ENCODE results near the gene CDCP1.

CDCP1 gene

DNA sequence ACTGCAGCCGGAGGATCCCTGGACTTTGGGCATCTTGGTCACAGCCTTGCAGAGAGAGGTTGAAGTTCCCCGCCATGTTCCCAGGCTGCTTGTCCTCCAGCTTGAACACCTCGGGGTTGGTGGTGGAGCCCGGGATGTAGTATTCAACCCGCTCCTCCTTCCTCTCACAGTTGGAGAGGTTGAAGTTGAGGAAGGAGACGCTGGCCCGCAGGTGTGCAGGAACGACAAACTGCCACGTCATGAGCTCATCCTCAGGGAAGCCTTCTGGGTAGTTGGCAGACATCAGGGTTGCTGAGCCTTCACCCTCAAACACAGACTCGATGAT is 35.7 kb downstream of the CDCP1 start:
- no peak for DNase-seq

DNA sequence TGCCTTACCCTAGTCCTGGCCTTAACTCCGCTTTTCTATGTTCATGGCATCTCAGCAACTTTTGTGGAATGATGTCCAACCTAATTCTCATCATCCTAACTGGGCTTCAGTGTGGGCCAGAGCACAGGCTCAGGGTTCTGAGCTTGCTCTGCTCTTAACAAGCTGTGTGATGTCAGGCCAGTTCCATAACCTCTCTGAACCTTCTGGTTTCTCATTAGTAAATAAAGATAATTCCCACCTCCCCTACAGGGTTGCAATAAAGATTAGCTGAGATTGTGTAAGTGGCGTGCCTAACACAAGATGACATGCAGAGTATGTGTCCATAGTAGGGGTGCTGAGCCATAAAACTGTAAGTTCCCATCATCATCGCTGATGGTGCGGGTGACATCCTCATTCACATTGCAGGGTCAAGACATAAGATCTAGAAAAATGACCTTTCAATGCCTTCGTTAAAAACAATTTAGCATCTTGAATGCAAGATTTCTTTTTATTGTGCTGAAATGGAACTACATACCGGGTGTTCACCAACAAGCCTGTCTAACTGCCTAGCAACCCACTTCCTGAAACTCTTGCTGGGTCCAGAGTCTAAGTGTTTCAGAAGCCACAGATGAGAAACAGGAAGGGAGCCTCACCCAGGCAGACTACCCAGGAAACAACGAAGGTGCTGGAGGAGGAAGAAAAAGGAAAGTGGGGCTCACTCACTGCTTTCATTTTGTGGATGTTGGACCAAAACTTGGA is 36.2 kb downstream of the CDCP1 start:
- no peak for DNase-seq

DNA sequence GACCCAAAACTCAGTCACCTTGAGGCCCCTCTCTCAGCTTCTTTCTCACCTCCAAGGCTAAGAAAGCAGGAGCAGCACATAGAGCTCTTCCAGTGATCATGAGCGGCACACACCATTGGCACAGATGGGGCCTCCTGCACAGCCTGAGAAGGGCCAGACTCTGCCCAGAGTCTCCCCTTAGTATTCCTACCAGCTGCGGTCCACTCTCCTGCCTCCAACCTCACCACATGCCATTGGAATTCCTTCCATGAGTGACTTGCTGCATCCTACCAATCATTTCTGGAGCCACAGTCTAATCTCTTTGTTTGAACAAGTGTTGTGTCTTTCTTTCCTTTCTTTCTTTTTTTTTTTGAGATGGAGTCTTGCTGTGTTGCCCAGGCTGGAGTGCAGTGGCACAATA is 39.3 kb downstream of the CDCP1 start:
- no peak for DNase-seq

DNA sequence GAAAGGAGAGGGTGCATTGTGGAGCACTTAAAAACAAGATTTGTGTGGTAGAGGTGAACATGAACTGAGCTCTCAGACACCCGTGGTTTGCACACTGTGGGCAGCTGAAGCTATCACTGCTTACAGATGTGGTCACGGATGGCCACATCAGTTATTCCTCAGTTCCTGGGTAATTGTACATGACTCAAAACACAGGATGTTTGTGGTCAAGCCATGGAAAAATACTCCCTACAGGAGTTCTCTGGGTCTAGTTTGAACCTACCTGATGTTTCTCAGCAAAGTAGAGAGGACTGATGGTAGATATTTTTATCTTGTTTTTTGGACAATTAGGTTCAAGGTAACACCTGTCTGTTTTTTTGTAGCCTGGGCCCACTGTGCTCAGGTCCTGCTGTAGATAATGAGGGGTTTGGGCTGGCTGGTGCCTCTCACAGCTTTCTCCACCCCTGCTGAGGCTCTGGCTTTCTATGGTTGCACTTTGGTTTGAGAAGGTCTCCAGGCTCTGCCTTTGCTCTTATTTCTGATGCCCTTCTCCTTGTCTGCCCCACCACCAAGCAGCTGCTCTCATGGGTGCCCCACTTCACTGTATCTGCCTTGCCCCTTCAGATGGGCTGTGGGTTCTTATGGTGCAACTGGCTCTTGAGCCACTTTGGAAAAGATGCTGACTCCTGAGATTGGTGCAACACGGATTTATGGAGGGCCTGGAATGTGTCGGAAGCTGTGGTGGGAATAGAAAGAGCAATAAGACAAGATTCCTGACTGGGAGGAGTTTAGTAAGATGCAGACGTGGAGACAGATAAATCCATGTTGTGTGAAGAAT is 40.1 kb downstream of the CDCP1 start:
- DNase-seq = no peak

DNA sequence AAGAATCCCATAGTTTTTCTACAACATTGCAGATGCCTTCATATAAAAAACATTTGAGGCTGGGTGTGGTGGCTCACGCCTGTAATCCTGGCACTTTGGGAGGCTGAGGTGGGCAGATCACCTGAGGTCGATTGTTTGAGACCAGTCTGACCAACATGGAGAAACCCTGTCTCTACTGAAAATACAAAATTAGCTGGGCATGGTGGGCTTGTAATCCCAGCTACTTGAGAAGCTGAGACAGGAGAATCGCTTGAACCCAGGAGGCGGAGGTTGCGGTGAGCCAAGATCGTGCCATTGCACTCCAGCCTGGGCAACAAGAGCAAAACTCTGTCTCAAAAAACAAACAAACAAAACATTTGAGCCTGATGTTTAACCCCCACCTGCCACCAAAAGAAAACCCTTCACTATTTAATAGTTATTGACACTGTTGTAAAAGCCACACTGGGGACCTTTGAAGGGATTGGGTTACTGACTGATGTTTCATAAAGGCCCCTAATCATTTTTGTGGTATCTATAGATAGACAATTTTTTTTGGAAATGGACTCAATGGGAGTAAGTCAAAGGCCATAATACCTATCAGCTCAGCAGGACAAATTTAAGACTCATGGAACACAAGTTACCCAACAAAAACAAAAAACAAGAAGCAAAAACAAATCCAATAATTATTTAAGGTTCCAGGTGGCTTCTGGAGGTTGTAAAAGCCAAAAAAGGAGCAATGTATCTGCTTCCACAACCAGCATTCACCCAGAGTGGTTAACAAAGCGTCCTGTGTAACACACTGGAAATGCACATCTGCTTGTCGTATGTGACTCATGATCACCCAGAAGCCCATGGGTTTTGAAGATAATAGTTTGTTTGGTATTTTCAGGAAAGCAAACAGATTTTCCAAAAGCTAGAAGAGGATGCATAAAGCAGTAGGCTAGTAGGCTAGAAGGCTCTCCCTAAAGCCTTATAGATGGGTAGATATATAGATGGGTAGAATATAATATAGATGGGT is 41.2 kb downstream of the CDCP1 start:
- no peak for DNase-seq

DNA sequence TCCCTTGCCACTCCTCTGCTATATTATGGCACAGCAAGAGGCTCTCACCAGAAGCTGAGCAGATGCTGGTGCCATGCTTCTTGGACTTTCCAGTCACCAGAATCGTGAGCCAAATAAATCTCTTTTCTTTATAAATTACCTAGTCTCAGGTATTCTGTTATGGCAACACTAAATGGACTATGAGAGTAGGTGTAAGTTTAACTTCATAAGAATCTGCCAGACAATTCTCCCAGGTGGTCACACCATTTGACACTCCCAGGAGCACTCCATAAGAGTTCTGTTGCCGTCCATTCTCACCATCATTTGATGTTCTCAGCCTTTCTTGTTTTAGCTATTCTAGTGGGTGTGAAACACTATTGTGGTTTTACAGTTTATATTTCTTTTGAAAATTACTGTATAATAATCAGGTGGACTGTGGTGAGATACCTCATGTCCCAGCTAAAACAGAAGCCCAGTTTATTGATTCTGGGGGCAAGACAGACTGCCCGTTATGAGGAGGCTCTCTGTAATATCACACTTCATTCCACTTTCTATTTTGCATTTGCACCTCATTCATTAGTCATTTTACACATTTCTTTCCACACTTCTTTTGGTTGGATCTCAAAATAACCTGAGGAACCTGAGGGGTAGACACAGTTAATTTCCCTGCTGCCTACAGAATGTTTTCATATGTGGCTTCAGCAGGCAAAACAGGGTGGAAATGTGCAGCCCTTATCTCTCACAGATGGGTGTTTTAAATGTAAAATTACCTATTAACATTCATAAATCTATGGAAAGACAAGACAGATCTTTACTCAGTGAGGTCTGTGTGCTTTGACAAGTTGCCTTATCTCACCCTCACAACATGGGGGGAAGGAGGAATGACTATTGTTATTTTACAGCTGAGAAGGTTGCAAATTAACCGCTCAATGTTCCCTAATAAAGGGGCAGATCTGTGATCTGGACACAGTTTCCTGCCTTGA is 42.1 kb downstream of the CDCP1 start:
- no peak for DNase-seq

DNA sequence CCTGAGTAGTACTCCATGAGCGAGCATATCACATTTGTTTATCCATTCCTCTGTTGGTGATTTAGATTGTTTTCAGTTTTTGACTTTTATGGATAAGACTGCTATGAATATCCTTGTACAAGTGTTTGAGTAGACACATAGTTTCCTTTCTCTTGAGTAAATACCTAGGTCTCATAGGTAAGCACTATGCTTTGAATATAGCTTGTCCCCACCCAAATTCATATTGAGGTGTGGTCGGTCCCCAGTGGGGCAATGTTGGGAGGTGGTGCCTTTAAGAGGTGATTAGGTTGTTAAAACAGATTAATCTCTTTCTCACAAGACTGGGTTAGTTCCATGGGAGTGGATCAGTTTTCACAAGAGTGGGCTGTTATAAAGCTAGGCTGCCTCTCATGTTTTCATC is 42.8 kb downstream of the CDCP1 start:
- no peak for DNase-seq

DNA sequence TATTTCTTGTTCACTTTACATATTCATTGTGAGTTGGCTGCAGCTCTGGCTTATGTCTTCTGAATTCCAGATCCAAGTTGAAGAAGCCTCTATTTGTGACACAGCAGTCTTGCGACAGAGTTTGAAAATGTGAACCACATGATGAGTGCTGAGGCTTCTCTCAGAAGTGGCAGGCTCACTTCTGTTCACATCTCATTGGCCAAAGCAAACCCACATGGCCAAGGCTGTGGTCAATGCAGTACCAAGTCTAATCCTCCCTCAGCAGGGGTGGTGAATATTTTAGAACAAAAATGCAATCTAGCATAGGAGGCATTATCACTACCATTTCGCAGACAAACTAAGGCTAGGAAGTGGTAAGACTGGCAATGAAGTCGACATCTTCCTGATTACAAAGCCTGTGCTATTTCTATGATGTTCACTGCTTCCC is 45.2 kb downstream of the CDCP1 start:
- no peak for DNase-seq

DNA sequence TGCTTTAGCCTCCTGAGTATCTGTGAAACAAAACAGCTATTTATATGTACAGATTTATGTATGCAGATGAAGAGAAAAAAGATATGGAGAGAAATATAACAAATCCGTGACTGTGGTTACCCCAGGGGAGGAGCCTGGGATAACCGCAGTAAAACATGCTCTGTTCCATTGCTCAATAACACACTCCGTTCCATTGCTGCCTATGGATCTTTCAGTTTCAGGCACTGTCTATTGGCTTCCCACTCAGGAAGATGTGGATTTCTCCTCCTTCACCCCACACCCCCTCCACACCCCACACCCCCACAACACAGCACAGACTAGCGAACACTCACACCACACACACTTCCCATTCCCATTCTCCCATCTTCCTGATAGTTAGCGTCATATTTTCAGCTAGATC is 47.9 kb downstream of the CDCP1 start:
- no peak for DNase-seq

DNA sequence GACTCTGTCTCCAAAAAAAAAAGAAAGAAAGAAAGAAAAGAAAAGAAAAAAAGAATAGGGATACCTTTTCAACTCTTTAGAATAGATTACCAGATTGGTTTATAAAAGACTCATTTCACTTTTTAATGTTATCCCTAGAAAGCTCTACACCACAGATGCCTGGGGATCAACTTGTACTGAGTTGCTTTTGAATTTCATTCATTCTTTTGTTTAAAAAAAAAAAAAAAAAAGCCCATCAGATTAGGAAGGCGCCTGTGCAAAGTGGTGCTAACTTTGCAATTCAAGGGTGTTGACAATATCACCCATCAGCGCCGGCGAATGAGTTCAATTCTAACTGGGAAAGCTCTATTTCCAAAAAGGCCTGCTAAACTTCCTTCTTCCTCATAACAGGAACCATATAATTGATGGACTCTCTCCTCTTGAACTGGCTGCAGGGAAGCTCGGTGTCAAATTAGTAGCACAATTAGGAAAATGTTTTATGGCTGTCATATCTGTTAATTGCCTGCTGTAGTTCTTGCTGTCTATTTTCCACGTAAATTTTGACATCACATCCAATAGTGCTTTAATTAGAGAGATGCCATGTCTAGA is 48.8 kb downstream of the CDCP1 start:
- no peak for DNase-seq

DNA sequence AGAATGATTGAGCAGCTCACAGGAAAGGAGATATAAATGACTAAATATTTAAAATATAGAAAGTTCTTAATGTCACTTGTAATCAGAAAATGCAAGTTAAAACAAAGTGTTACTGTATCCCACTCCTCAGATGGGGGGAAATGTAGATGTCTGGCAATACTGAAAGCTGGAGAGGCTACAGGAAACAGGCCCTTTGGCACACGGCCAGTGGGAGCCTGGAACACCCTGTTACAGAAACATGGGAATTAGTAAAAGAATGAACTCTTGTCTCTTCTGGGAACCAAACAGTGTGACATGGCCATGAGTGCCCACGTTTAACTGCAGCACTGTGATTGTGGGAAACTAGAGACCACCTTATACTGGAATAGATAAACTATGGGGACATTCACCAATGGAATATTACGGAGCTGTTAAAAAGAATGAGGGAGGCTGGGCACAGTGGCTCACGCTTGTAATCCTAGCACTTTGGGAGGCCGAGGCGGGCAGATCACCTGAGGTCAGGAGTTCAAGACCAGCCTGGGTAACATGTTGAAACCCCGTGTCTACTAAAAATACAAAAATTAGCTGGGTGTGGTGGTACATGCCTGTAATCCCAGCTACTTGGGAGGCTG is 50.2 kb downstream of the CDCP1 start:
- DNase-seq = no peak

DNA sequence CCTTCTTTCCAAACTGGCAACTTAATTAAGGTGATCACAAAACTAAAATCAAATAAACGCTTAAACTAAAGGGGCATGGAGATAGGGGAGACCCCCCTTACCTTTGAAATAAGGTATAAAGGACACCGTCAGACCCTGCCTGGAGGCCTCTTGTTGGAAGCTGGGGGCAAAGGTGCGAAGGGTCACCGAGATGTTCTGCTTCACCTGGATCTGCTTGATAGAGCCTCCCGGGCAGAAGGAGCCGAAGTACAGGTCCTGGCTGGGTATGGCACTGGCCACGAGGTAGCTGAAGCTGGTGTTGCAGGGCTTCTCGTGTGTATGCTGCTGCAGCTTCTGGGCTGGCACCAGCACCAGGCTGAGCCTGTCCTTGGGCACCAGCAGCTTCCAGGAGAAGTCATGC is 53.0 kb downstream of the CDCP1 start:
- DNase-seq = no peak

DNA sequence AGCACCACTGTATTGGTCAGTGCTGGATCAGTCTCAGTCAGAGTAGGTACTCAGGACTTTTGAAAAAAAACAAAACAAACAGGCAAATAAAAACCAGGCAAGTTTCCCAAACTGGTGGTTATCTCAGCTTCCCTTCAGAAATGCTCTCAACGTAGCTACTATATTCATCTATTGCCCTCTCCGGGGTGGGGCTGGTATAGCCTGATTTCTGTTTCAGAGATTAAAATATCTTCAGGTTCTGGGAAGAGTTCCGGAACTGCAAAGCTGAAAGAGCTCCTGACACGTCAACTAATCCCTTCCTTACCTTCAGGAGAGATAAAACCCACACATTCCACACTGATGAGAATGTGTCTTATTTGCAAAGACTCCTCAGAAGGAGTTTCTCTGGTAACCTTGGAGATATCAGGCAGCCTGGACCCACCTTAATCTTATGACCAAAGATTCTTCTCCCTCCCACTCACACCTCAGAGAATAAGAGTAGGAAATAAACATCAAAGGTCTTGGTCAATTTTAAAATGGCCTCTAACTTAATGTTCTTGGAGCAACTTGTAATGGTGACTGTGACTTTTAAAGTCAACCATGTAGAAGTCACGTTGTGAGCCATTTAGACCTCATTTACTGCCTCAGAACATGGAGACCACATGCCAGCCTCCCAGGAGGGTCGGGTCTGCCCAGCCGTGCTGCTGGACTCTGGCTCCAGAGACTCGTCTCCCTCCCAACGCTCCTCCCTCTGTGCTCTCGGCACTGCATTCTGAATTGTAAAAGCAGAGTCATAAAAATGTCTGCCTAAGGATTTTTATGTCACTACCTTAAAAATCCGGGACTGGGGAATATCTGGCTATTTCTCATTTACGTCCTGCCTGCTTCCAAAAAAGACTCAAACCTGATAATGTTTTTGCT is 53.8 kb downstream of the CDCP1 start:
- no peak for DNase-seq

DNA sequence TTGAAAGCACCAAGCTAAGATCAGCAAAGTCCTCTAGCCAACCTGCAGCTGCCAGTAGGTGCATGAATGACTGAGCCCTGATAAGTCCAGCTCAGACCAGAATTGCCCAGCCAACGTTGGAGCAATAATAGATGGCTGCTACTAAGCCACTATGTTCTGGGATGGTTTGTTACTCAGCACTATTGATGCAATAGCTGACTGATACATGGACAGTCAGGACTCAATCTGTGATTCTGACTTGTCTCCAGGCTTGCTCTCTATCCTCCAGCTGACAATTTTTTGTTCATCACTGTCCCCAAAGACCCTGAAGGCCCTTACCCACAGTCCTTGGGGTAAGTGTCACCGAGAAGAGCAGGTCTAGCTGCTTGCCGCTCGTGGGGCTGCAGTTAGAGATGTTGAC is 55.3 kb downstream of the CDCP1 start:
- DNase-seq = no peak

DNA sequence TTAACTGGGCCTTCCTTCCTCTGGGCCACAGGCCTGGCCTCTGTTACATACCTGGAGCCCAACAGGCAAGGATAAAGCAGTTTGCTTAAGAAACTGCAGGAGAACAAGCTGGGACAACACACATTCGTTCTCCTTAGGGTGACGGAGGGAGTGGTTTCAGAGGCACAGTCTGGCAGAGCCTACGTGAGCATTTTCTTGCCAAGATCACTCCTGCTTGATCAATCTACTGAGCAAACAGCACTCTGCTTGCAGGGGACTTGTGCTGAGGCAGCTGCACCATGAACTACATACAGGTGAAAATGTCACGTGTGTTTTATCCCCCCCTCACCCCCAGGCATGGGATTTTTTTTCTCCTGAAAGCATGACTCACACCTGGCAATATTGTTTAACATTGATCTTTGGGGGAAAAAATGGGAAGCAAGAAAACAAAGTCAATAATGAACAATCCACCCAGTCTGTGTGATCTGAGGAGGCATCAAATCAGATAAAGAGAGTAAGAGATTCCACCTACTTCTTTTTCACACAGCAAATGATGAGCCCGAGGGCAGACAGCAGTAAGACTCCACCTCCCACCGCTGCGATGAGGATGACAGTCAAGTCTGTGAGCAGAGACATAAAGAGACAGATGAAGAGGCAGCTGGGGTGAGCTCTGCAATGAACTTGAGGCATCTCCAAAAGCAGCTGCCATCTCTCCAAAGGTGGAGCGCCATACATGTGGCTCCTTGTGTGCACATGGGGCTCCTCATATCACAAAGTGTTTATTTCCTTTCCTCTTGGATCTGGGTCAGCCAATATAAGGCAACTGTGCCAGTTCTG is 57.4 kb downstream of the CDCP1 start:
- no peak for DNase-seq

DNA sequence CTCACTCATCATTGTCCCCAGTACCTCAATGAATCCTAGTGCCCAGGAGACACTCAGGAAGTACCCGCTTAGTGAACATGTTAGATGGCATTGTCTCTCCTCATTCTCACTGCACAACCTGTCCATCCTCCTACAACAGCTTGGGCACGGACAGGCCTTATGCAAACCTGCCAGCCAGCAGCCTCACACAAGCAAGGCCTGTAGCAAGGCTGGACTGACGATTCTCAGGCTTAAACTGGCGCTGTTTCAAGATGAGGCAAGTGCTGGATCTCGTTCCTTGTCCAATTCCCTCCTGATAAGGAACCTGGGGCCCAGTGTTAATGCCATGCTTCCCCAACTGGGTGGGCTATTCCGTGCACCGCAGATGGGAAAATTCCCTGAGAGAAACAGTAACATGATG is 59.0 kb downstream of the CDCP1 start:
- DNase-seq = no peak

DNA sequence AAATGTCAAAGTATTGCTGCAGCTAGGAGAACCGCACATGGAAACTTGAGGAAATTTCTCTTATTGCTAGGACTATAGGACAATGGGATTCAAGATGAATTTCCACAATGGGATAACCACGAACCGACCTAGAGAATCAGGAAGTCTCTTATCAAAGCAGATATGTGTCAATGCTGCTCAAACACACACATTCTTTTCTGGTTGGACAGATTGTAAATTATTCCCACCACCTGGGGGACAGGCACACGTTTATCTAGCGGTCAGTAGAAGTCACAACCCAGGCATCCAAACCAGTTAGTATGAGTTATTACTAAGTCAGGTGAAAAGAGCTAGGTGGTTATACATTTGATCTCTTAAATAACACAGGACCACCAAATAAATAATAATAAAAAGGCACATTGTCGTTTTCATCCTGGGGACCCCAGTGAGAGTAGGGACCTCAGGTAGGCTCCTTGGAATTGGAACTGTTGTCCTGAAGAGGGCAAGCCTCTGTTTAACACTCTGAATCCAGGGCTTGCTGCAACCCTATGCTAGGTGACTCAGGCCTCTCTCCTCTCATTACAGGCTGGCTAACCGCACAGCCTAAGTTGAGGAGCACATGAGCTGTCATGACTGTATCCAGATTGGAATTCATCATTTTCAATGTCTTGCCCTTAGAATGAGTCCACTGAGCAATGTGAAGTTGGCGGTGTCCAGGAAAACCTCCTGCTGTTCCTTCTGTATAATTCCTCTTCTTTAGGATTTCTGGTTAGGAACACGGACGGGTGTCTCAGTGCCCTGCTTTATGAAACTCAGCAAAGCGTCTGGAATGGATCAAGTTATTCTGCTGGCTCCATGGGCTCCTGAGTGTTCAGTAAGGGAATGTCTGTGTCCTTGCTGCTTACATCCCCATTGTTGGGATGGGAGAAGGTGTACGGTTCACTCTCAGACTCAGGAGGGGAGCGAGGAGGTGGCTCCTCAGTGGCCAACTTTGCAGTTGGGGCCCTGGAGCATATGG is 61.1 kb downstream of the CDCP1 start:
- DNase-seq = no peak

DNA sequence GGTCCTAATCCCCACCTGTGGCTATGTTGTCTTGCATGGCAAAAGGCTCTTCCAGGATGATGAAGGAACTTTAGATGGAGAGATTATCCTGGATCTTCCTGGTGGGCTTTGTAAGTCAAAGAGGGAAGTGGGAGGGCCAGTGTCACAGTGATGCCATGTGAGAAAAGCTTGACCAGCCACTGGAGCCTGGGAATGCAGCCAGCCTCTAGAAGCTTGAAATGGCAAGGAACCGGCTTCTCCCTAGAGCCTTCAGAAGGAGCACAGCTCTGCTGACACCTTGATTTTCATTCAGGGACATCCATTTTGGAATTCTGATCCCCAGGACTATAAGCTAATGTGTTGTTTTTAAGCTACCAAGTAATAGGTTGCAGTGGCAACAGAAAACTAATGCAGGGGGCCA is 61.8 kb downstream of the CDCP1 start:
- DNase-seq = no peak
